Left colon (tissue), 2 donors: ENCODE data around the gene LRRC3C. TPM values are rescaled to one million over a fixed set of nuclear protein-coding genes. Genes with fewer than 3 reads are reported as not detected.

Experiments used
- total RNA-seq, 2 donors: library from RNA; stranded (reverse); fragmentation: NEBNext Ultra II Directional; extraction: Animal tissue kit (Norgen Biotek cat#: 25700); gene quantifications; one replicate each; pipeline ENCODE4 v1.2.1, GENCODE V29; 2021
- donor health status: DM: no; HTN: no; CAD: no.
- donor health status: DM: yes; HTN: yes; CAD: no.

The LRRC3C gene
- total RNA-seq, 2 donors from 2014 or later: not detected

Other genes with a start within 250 kb of the LRRC3C start
- gene PGAP3, start 239.7 kb upstream of the LRRC3C start, total RNA-seq: 10 to 100 TPM; 46.1 to 56.1 TPM
- 100 to 1,000 TPM; 178 to 179 TPM for gene ERBB2, start 227.7 kb upstream of the LRRC3C start, total RNA-seq
- 10 to 100 TPM; 66.5 to 85.6 TPM for gene MIEN1, start 197.2 kb upstream of the LRRC3C start, total RNA-seq
- 10 to 100 TPM; 18.2 to 27.7 TPM for gene GRB7, start 189.8 kb upstream of the LRRC3C start, total RNA-seq
- gene IKZF3, start 63.4 kb upstream of the LRRC3C start, total RNA-seq: 1 to 10 TPM; 1.7 to 4.9 TPM
- not detected for gene ZPBP2, start 59.5 kb upstream of the LRRC3C start, total RNA-seq
- gene GSDMB, start 9.1 kb upstream of the LRRC3C start, total RNA-seq: 100 to 1,000 TPM in 1 of 2 donors, 10 to 100 TPM in 1; 91.4 to 116 TPM
- 10 to 100 TPM; 63.4 to 68.8 TPM for gene ORMDL3, start 131 bp upstream of the LRRC3C start, total RNA-seq
- under 1 TPM in 1 of 2 donors, not detected in 1; 0.58 TPM for gene GSDMA, start 35.3 kb downstream of the LRRC3C start, total RNA-seq
- gene PSMD3, start 53.1 kb downstream of the LRRC3C start, total RNA-seq: 100 to 1,000 TPM in 1 of 2 donors, 10 to 100 TPM in 1; 97.5 to 109 TPM
- gene CSF3, start 87.7 kb downstream of the LRRC3C start, total RNA-seq: under 1 TPM; 0.20 to 0.67 TPM
- 100 to 1,000 TPM in 1 of 2 donors, 10 to 100 TPM in 1; 63.4 to 108 TPM for gene MED24, start 126.7 kb downstream of the LRRC3C start, total RNA-seq
- gene THRA, start 135.2 kb downstream of the LRRC3C start, total RNA-seq: 10 to 100 TPM; 48.4 to 56.3 TPM
- gene NR1D1, start 172.9 kb downstream of the LRRC3C start, total RNA-seq: 10 to 100 TPM; 16.9 to 19.8 TPM
- gene MSL1, start 194.2 kb downstream of the LRRC3C start, total RNA-seq: 10 to 100 TPM; 77.4 to 82.0 TPM
- 10 to 100 TPM; 56.2 to 58.9 TPM for gene CASC3, start 212.8 kb downstream of the LRRC3C start, total RNA-seq
- 100 to 1,000 TPM; 149 to 194 TPM for gene RAPGEFL1, start 249.7 kb downstream of the LRRC3C start, total RNA-seq